Endometrium (tissue), 2 donors: ENCODE data around the gene APOB.
A peak's percentile ranks its signal among the peaks of the same experiment; 100 is the strongest.

Experiments used
- FAIRE-seq: peaks from 2 replicates; lab custom pipeline; 2012; peaks lifted over from hg19 to GRCh38; lab: Jason Lieb, UNC
- donor health status: control.
- donor health status: control.

Gene APOB

DNA sequence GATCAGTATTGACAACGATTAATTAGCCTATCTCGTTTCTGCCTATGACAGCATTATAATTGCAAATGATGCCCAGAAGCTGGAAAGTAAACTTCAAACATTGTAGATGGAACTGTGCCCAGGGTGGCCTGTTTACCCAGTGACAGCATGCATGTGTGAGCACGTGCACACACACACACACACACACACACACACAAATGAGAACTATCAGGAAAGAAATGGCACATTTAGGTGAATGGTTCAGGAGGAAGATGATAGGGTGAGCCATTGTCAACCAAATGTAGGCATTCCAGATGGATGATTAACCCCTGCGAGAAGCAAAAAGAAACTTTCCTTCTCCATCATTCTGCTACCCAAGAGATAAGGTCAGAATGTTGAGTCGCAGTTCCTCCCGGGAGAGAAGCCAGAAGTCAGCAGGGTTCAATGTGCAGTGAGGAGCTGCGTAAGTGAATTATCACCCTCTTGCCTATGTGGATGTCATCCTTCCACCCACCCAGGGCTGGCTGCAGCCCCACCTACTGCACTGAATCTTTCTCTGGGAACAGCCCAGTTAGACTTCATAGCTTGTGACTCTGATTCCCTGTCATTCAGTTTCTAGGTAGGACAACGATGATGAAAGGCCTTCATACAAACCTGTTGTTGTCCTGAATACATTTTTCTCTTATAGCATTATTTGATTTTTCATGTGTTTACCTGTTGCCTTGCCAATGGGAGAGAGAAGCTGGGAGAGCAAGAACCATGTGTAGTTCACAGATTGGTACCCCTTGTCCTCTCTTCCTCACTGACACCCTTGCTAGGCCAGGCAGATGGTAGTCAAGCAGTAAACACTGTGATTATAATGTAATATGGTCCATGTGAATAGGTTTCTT, 3.5 kb upstream of the APOB start:
- no peak for FAIRE-seq

DNA sequence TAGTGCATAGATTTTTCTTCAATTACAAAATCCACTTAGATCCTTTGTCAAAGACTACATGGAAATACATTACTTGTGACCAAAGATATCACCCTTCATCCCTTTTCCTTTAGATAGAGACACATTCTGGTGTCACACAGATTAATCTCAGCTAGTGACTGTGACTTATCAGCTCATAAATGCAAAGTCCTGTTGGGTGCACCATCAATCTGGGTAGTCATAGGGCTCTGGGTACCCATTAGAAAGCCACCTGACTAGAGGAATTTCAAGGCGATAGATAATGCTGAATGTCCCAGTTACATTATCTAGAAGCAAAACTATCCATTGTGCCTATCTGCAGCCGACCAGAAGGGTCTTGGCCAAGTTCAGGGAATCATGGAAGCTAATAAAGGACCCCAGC, 2.6 kb upstream of the APOB start:
- no peak for FAIRE-seq

DNA sequence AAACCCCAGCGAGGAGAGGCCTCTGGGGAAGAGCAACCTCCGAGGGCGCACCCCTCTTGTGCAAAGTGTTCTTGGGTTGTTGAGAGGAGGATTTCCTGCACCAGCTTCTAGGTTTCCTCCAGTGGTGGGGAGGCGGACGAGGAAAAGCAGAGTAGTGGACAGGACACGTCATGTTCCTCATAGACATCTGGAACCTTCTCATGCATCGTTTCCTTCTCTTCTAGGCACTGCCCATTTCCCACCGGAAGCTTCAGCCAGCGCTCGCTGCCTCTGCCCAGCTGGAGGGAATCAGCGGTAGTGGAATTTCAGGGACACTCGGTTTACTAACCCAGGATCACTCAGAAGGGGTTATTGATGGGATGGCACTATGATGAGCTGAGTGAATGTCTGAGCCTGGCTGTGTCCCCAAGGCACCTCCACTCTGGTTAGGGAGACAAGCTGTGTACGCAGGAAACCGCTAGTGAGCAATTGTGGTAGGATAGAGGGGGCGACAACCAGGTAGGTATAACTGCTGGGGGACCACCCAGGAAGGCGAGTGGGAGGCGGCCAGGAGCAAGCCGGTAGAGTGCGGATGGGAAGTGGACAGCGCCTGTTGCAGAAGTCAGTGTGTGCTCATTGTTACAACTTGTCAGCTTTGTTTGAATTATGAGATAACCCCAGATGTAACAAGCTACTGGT, 960 bp upstream of the APOB start:
- no peak for FAIRE-seq

DNA sequence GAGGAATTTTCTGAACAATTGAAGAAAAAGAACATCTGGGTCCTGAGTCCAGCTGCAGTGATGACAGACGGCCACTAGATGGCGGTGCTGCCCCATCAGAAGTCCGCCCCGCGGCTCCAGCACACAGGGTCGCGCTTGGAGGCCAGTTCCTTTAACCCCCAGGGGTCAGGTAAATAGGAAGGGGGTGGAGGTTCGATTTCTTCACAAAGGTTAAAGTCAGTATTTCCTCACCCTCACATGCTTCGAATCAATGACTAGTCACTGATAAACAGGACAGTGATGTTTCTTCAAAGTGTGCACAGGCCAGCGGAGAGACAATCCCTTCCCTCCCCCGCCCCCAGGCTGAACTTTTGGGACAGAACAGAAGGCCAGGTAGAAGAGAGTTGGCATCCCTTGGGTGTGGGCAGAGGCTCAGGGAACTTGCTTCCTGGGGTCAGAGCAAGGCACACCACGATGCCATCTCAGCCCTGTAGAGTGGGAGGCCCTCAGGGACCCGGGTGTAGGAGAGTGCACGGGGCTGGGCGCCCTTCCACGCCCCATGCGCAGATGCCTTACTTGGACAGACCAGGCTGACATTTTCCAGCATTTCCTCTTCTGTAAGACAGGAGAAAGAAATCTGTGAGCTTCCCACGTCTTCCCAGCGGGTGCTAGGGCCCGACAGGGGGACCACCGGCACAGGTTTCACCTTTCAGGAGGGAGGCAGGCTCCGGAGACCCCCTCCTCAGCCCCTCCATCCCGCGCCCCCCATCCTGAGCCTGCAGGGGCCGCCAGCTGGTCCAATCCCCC, 722 bp downstream of the APOB start:
- FAIRE-seq, result peak; percentile 87

GRCh38 chr2:21042708-21042957, 1.2 kb downstream of the APOB start:
- FAIRE-seq, result no peak

- no peak for FAIRE-seq
Measured at GRCh38 chr2:21041943-21042707, 1.7 kb downstream of the APOB start.

DNA sequence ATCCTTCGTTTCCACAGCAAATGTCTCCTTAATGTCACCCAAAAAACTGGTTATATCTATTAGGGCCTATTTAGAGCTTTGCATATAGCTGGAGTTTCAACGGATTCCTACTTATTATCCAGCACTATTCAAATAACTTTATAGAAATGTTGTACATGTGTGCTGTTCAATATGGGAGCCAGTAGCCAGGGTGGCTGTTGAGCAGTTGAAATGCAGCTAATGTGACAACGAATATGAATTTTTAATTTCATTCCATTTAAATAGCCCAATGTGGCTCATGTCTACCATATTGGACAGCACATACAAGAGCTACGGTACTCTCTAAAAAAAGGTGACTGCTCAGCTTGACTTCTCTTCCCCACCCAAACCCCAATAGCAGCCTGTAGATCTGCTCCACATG, 2.4 kb downstream of the APOB start:
- FAIRE-seq, result no peak

- FAIRE-seq, result no peak
Measured at GRCh38 chr2:21040468-21041377, 3.1 kb downstream of the APOB start.

DNA sequence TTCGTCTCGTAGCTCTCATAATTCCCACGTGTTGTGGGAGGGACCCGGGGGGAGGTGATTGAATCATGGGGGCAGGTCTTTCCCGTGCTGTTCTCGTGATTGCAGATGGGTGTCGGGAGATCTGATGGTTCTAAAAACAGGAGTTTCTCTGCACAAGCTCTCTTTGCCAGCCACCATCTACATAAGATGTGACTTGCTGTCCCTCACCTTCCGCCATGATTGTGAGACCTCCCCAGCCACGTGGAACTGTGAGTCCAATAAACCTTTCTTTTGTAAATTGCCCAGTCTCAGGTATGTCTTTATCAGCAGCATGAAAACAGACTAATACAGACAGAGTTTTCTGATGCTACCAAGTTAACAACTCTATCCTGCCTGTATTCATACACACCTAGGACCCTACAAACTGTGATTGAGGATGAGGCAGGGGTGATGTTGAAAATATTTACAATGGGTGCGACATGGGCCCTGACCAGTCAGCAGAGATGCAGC, 3.9 kb downstream of the APOB start:
- FAIRE-seq, result no peak

- no peak for FAIRE-seq
Measured at GRCh38 chr2:21039080-21039556, 4.8 kb downstream of the APOB start.

DNA sequence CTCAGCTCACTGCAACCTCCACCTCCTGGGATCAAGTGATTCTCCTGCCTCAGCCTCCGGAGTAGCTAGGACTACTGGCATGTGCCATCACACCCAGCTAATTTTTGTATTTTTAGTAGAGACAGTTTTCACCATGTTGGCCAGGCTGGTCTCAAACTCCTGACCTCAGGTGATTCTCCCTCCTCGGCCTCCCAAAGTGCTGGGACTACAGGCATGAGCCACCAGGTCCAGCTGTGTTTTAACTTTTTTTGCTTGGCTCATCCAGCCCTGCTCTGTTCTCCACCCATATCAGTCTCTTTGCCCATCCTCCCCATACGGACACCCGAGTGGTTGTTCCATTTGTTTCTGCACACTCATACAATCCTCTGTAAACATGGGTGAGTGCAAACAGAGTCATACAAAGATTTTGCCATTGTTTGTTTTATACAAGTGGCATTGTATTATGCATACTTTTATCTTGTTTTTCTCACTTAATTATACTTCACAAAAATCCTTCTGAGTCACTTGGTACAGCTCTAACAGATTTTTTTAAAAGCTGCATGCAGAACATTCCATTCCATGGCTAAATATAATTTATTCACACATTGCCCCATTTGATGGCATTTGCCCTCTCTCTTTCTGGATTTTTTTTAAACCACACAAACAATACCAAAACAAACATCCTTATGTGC, 5.3 kb downstream of the APOB start:
- no peak for FAIRE-seq

GRCh38 chr2:21037671-21038108, 6.2 kb downstream of the APOB start:
- no peak for FAIRE-seq

DNA sequence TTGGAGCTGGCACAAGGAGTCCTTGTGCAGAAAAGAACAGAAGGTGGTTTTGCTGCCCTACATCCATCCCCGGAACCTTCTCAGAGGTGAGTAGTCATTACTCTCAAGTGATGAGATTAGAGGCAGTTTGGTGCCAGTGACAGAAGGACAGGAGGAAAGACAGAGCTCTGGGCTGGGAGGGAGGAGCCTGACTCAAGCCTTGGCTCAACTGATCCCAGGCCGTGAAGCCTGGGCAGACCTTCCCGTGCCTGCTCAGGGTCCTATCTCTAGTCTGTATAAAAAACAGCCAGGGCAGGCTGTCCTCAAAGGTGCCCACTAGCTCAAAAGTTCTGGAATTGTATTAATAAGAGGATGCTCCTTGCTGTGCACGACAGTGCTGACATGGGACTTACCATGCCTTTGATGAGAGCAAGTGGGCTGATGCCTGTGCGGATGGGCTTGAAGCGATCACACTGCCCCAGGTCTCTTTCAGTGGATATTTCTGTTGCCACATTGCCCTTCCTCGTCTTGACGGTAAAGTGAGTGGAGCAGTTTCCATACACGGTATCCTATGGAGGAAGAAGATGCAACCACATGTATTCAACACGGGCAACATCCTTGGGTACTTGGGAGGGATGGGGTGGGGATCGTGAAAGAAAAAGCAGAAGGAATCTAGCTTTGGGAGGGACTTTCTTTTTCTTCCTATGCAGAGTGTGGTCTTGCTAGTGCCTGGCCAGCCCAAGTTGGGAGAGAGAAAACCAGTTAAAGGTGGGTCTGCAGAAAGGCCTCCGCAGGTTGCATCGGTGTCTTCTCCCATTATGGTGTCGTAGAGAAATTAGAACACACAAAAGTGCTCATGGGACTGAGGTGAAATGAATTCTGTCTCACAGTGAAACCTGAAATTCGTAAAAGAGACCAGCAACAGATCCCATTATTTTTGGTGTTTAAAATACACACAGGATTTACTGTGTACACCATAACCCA, 6.9 kb downstream of the APOB start:
- FAIRE-seq, result no peak

DNA sequence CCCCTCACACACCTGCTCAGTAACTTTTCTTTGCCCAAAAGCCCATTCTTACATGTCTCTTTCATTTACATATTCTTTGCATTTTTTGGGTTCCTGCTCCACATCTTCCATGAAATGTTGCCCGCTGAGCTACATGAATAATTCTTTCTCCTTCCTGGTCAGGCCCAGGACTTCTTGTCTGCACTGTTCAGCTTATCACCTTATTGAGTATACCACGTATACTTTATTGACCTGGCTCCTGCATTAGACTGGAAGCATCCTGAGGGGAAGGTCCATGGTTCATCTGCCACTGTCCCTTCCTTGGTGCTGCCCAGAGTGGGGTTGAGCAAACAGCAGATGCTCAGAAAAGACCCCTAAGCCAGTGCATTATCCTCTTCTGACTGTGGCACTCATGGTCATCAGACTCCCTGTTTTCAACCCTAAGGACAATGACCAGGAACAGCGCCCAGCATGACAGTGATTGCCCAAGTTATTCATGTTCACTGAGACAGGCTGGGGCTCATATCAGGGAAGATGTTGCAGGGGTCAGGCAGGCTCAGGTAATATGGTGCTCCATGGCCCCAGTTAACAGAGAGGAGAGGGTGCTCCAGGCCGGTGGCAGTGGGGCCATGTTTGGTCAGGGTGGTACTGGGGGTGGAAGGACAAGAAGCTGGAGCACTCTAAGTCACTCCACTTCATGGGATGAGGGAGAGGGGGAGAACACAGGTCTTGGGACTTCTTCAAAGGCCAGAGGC, 7.7 kb downstream of the APOB start:
- FAIRE-seq, result no peak

GRCh38 chr2:21035282-21035973, 8.4 kb downstream of the APOB start:
- FAIRE-seq, result no peak

DNA sequence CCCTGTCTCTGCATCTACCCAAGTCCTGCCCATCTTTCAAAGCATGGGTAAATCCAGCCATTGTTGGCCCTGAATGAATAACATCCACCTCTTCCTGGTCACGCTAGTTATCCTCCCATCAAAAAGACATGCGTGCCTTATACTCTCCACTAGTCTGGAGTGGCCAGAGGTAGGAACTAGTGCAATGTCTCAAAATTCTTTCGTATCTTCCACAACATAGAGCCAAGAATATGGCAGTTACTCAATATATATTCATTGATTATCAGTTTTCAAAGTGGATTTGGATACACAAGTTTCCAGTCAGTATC, 8.9 kb downstream of the APOB start:
- no peak for FAIRE-seq

DNA sequence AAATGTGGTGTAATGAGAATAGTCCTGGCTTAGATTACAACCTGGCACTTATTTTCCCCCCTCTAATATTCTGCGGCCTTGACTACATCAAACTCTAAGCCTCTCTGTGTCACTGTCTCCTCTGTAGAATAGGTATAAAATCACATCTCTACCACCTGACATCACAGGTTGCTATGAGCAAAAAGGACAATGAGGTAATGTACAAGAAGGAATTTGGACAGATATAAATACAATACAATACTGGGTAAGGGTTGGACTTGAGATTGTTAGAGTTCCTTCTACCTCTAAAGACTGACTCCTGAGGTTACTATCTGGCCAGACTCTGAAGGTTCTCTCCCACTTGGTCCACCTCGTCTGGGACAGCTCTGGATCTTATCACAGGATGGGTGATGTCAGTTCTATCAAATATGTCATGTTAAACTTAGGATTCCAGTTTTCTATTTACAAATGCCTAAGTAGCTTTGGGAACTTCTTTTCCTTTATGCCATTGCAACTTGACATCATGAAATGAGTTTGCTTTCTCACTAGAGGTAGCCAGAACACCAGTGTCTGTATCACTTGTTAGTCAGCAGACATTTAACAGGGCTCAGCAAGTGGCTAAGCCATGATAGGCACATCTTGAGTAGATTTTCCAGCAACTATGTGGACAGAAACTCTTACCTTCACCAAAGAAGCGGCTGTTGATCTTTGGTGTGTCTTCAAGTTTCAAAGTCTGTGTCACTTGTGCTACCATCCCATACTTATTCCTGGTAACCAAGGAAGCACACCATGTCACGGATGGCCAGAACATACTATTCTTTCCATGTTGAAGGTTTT, 9.5 kb downstream of the APOB start:
- no peak for FAIRE-seq
